Lower leg skin (tissue), 3 donors: ENCODE measurements around the gene GASK1A.

Experiments used
- CTCF ChIP-seq, 3 donors: fragments of 450-650 bp; IDR thresholded peaks; one replicate each; pipeline ENCODE4 v1.5.1; 2016; ENCODE audit warnings: antibody characterized with exemption in 3 of 3, mild to moderate bottlenecking in 3 of 3, moderate library complexity in 2 of 3
- POLR2A ChIP-seq, 2 donors: fragments of 450-650 bp; IDR thresholded peaks; one replicate each; pipeline ENCODE4 v1.6.1; 2016 to 2017; ENCODE audit warnings: antibody characterized with exemption in 2 of 2, mild to moderate bottlenecking in 1 of 2, moderate library complexity in 1 of 2

- no peak for TF ChIP-seq CTCF (IDR thresholded peaks at IDR 0.05)
- no peak for TF ChIP-seq POLR2A (IDR thresholded peaks at IDR 0.05)
Measured at GRCh38 chr3:43021186-43021585, 42.1 kb downstream of the GASK1A start.
